GM19467 (cell line): ENCODE data around the gene SYT7.

Source experiments
- ATAC-seq: cut with Tn5 transposase; IDR thresholded peaks from one replicate; pipeline ENCODE4 v1.9.1; 2021; ENCODE audit warnings: mild to moderate bottlenecking, moderate library complexity; ENCODE audit not compliant: unreplicated experiment

The SYT7 gene

DNA sequence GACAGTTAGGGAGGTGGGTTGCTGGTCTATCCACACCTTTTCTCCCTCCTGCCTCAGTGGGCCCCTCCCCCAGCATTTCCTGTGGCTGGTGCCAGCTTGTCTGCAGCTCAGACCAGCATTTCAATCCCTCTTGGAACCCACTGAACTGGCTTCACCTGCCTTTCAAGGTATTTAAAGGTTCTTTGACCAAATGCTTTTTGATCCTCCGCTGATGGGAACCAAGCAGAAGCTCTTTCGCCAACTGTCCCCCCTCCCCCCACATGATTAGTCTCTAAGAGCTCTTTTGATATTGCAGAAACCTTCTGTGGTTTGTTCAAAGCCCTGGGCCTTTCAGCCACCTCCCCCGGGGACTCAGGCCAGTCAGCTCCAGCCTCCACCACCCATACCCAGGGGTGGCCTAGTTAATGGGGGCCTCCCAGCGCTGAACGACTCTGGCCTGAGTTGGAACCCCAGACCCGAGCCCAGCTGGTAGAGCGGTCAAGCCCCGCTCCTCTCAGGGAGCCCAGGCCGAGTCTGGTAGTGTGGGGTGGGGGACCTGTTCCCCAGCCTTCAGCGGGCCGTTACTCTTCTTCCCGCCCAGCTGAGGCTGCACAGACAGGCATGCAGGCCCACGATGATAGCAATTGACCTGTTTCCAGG is 6.0 kb upstream of the SYT7 start:
- no peak for ATAC-seq

DNA sequence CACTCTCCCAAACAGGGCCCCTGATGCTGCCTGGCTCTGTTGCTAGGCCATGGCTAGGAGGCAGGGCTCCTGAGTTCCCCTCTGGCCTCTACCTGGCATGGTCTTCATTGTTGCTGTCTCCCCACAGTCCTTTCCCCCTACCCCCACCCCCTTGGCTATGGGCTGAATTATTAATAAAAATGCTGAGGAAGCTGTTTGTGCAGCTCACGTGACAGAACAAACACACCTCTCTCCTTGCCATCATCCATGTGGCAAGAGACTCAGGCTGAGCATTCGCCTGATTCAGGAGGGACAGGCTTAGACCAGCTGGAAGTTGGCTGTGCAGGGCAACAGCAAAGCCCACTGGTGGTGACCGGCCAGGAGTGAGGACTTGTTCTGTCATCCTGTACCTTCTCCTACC is 4.2 kb upstream of the SYT7 start:
- no peak for ATAC-seq

DNA sequence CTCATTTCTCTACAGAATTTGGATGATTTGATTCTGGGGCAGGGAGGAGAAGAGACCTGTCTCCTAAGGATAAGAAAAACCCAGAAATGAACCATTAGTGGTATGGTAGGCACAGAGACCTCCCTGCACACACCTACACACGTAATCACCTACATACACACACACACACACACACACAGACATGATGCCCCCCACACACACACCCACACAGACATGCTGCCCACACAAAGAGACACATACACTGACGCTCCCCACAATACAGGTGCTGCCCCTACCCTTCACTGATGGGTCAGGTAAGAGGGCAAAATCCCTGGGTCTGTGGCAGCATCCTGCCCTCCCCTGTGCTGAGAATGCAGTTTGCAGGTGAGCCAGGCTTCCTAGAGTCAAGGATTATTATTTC is 1.1 kb upstream of the SYT7 start:
- no peak for ATAC-seq

GRCh38 chr11:61580271-61580888 is 496 bp downstream of the SYT7 start:
- ATAC-seq, result no peak

DNA sequence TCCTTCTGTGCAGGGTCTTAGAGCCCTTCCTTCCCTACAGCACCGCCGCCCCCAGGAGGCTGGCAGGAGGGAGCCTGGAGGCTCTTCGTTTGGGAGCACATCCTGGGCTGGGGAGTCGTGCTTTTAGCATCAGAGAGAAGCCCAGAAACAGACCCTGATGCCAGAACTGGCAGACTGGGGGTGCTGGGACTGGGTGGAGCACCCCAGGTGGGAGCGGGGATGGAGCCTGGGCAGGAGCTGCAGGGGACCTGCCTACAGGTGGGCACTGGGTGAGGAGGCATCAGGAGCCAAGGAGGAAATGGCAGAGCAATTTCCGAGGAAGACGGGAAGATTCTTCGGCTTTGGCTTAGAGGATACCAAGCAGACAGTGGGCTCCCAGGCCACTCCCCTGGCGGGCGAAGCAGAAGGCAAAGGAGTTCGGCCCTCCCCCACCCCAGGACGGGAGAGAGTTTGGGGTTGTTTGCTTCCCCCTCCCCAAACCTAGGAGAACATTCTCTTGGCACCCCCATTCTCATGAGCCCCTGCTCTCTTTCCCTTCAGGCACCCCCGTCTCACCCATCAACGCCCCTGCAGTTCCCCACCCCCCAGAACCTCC is 1.1 kb downstream of the SYT7 start:
- no peak for ATAC-seq

GRCh38 chr11:61578819-61579675 is 1.8 kb downstream of the SYT7 start:
- ATAC-seq, result no peak

GRCh38 chr11:61577383-61578118 is 3.3 kb downstream of the SYT7 start:
- no peak for ATAC-seq

DNA sequence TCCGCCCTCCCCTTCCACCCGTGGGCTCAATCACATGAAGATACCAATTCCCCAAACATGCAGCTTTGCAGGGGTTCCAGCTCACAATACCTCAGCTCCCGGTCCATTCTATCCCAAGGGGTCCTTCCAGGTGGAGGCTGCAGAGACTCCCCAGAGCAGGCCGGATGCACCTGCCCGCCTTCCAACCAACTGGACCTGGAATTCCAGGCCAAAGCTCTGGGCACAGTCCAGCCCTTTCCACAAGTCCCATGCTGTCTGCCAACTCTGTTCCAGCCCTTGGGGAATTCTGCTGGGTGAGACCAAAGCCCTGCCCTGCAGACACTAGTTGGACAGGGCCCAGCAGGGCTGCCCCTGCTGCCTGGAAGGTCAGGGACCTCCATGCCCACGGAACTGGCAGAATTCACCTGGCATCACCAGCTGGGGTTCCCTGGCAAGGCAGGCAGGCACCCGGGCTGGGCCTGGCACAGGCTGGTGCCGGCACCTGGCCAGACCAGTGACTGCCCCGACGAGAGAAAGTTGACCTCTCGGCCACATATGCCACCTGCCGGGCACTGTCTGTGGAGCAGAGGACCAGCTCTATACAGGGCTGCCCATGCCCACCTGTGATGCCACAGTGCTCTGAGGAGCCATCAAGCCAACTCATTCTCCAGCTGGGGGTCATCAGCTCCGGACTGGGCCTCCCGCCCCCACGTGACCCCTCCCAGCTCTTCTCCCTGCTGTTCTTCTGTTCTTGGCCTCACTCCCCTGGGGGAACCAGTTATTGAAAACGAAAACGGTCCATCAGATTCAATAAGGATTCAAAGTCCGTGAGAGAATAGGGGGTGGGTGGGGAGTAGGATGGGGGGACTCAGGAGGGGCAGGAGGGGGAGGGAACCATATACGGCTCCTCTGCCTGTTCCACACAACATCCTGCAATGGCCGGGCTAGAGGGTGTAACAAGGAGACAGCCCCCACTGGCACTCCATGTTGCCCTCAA is 4.7 kb downstream of the SYT7 start:
- ATAC-seq, result no peak

DNA sequence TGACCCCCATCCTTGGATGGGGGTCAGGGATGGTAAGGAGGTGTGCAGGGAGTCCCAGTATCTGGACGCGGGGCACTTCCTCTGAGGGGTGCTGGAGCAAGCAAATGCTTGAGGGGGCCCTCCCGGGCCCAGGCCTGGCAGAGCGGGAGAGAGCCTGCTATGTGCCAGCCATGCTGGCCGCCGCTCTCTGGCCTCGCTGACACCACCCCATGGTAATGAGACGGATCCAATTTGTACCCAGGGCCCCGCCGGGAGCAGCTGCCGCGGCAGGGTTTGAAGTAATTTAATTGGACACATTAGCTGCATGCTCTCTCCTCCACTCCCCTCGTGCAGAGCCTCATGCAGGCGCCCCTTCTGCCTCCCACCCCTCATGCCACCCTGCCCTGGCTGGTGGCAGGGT is 6.3 kb downstream of the SYT7 start:
- ATAC-seq, result no peak

- ATAC-seq, result no peak
Measured at GRCh38 chr11:61572913-61573312, 8.0 kb downstream of the SYT7 start.

DNA sequence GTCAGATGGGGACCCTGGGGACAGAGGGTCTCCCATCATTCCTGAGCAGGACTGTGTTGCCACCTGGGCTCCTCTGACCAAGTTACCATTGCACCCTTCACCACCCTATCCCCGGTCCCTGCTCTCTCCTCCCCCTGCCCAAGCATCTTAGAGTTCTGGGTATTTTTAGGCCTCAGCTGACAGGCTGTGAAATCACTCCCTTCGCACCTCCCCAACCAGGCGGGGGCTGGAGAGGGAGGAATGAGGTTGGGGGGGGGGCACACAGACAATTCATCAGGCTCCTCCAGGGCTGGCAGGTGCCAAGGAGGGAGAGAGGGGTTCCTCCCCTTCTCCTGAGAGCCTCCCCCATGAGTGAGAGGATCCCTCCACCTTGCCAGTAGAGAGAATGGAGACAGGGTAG is 9.0 kb downstream of the SYT7 start:
- no peak for ATAC-seq

- ATAC-seq, result no peak
Measured at GRCh38 chr11:61571337-61571736, 9.5 kb downstream of the SYT7 start.

DNA sequence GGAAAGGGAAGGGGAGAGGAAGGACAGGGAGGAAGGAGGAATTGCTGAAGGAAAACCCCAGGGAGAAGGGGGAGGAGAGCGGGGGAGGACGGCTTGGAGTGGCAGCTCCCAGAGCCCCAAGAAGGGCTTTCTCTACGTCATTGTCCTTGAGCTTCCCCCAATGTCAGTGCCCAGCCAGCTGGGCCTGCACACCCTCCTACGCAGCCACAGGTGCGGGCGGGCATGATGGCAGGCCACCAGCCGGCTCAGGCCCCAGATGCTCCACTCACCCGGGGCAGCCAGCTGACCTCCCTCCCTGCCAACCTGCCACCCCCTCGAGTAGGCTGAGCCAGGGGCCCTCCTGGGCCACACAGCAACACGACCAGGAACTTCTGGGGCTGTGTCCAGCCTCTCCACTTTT is 11.2 kb downstream of the SYT7 start:
- ATAC-seq, result no peak

DNA sequence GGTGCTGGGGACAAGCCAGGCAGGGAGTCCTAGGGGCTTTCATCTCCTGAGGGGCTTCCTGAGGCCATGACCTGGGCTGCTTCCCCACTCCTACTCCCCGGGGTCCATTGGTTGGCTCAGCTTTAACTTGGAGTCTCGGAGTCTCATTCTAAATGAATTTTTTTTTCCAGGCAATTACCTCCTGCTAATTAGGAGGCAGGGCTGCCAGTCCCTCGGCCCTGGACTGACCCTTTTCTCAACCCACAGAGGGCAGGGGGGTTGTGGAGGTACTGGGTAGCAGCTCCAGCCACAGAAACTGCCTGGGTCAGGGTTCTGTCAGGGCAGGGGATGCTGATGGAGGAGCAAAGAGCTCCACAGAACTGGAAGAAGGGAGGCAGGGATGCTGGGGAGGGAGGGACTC is 11.9 kb downstream of the SYT7 start:
- ATAC-seq, result no peak

GRCh38 chr11:61567286-61568061 is 13.4 kb downstream of the SYT7 start:
- ATAC-seq, result no peak

DNA sequence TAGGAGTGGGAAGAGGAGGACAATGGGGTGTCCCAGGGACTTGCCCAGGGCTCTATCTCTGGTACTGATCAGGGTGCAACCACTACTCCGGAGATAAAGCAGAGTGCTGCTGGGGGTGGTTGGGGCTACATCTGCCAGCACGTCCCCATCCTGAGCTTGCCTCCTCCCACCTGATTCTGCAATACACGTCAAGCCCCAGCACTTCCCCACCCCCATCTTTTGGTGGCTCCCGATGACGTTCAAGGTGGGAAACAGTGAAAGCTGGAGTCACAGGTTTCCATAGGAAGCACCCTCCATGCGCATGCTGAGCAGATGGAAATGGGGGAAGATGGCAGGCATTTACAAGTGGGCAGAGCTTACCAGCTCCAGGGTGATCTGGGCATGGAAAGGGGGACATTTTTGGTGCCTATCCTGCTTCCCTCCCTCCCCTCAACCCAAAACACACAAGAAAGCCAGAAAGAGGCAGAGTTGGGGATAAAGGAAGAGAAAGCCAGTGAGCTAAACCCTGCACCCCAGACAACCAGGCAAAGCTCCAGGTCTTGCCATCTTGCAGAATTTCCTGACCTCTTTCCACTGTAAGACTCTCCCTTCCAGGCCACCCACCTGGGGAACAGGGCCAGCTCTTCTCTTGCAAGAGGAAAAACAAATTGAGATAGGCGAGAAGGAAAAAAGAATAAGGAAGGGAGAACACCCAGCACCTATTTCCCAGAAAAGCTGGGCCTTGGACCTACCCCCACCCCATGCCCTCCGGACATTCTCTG is 15.8 kb downstream of the SYT7 start:
- ATAC-seq, result no peak

DNA sequence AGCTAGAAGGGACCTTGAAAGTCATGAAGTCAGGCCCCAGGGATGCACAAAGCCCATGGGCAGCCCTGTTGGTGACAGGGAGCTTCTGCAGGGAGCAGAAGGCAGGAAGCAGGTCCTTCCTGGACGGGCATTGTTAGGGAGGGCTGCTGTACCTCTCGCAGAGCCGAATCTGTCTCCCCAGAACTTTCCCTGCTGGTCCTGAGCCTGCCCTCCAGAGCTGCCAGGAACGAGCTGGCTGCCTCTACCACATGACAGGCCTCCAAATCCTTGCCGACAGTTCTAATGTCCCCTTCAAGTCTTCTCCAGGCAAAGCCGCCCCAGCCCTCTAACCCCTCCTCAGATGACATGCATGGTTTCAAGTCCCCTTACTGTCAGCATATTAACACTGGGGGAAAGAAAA is 20.1 kb downstream of the SYT7 start:
- no peak for ATAC-seq

DNA sequence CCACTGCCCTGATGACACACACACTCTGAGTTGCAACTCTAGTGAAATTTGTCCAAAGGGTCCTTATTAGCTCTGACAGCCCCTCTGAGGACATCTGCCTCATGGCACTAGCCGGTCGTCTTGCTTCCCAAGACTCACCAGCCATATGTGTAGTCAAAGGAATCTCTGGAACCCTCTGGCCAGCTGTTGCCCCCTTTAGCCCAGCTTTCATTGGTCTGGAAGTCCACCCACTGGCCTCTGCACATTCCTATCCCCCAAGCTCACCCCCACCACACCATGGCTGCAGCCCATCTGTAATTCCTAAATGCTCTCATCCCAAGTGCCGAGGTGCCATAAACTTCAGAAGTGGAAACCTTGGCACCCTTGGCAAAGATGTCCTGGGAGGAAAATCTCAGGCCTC is 24.3 kb downstream of the SYT7 start:
- no peak for ATAC-seq
